Upper lobe of left lung (tissue), 6 donors: Measurements from ENCODE around the gene CELF1. TPM values are rescaled to one million over a fixed set of nuclear protein-coding genes. Genes with fewer than 3 reads are reported as not detected.

ENCODE experiments used
- ATAC-seq, 2 donors: fragments of 200-7000 bp; cut with Tn5 transposase; one replicate each; pipeline ENCODE4 v1.9.1; 2022; ENCODE audit warnings: mild to moderate bottlenecking in 2 of 2, moderate library complexity in 2 of 2; ENCODE audit not compliant: low FRiP score in 2 of 2
- DNase-seq, 2 donors: peaks; one replicate each; pipeline ENCODE4 v3.0.0-alpha.2; 2019 to 2020
- H3K27ac ChIP-seq, 4 donors: fragments of 200-600 bp; sonication (generic); one replicate each; pipeline ENCODE4 v1.5.1; 2016 to 2019
- H3K27me3 ChIP-seq, 4 donors: fragments of 200-600 bp; sonication (generic); one replicate each; pipeline ENCODE4 v1.5.1; 2017 to 2019
- H3K36me3 ChIP-seq, 4 donors: fragments of 200-600 bp; sonication (generic); one replicate each; pipeline ENCODE4 v1.5.1; 2016 to 2019
- H3K4me1 ChIP-seq, 4 donors: fragments of 200-600 bp; sonication (generic); one replicate each; pipeline ENCODE4 v1.5.1; 2018 to 2019
- H3K4me3 ChIP-seq, 4 donors: fragments of 200-600 bp; sonication (generic); one replicate each; pipeline ENCODE4 v1.5.1; 2017 to 2019; ENCODE audit warnings: mild to moderate bottlenecking in 2 of 4, moderate library complexity in 1 of 4
- H3K9me3 ChIP-seq, 4 donors: fragments of 200-600 bp; sonication (generic); one replicate each; pipeline ENCODE4 v1.5.1; 2018 to 2019
- CTCF ChIP-seq, 6 experiments: fragments of 450-650 bp in 4 of 6; fragments of 200-600 bp in 2 of 6; sonication (generic) in 2 of 6; IDR thresholded peaks; one replicate each; pipeline ENCODE4 v1.5.1; 2016 to 2019; ENCODE audit warnings: antibody characterized with exemption in 6 of 6
- EP300 ChIP-seq, 4 donors: sonication (generic); formaldehyde crosslinking; IDR thresholded peaks; one replicate each; pipeline ENCODE4 v1.5.1; 2017; ENCODE audit warnings: antibody characterized with exemption in 4 of 4, control low read depth in 2 of 4
- POLR2A ChIP-seq, 4 donors: fragments of 450-650 bp; IDR thresholded peaks; one replicate each; pipeline ENCODE4 v1.5.1; 2016 to 2017; ENCODE audit warnings: antibody characterized with exemption in 4 of 4, mild to moderate bottlenecking in 2 of 4
- POLR2AphosphoS5 ChIP-seq, 2 donors: sonication (generic); formaldehyde crosslinking; IDR thresholded peaks; one replicate each; pipeline ENCODE4 v1.5.1; 2017; ENCODE audit warnings: antibody characterized with exemption in 2 of 2
- WGBS, 2 donors: methylation state at CpG; one replicate each; pipeline ENCODE4 v1.1.5; 2017 to 2018; 5-methylcytosine and 5-hydroxymethylcytosine counted together
- total RNA-seq, 6 donors: library from RNA; depleted of rRNA in 4 of 6; stranded (reverse); fragments of >200 nt in 4 of 6; gene quantifications; one replicate each; pipeline versions ENCODE4 v1.1.0 to v1.2.1, GENCODE V29; 2016 to 2021
- donor health status: DM: no; HTN: no; CAD: no; lungs with moderate emphysema.
- donor health status: DM: no; HTN: yes; CAD: no; lungs with severe emphysema.

The CELF1 gene
- total RNA-seq, 6 donors from 2014 or later = 82.7 to 194 (median 113) TPM

- 92 to 100% methylated on average over 1 of the region's 1 CpG for WGBS, 2 donors
- TF ChIP-seq CTCF (IDR thresholded peaks at IDR 0.05) = no peak
- no peak for TF ChIP-seq EP300 (IDR thresholded peaks at IDR 0.05)
- no peak for TF ChIP-seq POLR2AphosphoS5 (IDR thresholded peaks at IDR 0.05)
- no peak for TF ChIP-seq POLR2A (IDR thresholded peaks at IDR 0.05)
- ATAC-seq = no peak
- no peaks in the 10 kb centered on the region for H3K27me3 ChIP-seq
- no peaks in the 10 kb centered on the region for H3K9me3 ChIP-seq
- peaks cover 3 to 21% (median 7%) of the 10 kb centered on the region in 4 donors for H3K4me1 ChIP-seq
- no peak overlapping the region for H3K27ac ChIP-seq
- peaks cover 38 to 87% (median 75%) of the 10 kb centered on the region in 4 donors for H3K36me3 ChIP-seq
- no peak for DNase-seq
- H3K4me3 ChIP-seq = no peak overlapping the region
Observed at GRCh38 chr11:47483457-47483856, 69.5 kb downstream of the CELF1 start.

- TF ChIP-seq POLR2A (IDR thresholded peaks at IDR 0.05) (no peak), EP300 (IDR thresholded peaks at IDR 0.05) (no peak), POLR2AphosphoS5 (IDR thresholded peaks at IDR 0.05) (no peak)
- no peaks in the 10 kb centered on the region for H3K27me3 ChIP-seq
- WGBS, 2 donors = 81 to 87% methylated on average over 6 of the region's 6 CpGs
- H3K4me3 ChIP-seq = no peak overlapping the region
- no peak for DNase-seq
- H3K4me1 ChIP-seq = peaks cover 0 to 17% (median 10%) of the 10 kb centered on the region in 4 donors
- no peak for ATAC-seq
- H3K36me3 ChIP-seq = peaks cover 43 to 99% (median 86%) of the 10 kb centered on the region in 4 donors
- H3K27ac ChIP-seq = peak overlapping the region in 1 of 4 donors; percentile 7
- no peaks in the 10 kb centered on the region for H3K9me3 ChIP-seq
Observed at GRCh38 chr11:47480762-47481161, 72.2 kb downstream of the CELF1 start.

- peaks cover 0 to 11% (median 7%) of the 10 kb centered on the region in 4 donors for H3K4me1 ChIP-seq
- no peak overlapping the region for H3K4me3 ChIP-seq
- ATAC-seq (no peak), DNase-seq (no peak)
- no peaks in the 10 kb centered on the region for H3K9me3 ChIP-seq
- TF ChIP-seq CTCF (IDR thresholded peaks at IDR 0.05) = no peak
- no peak for TF ChIP-seq POLR2A (IDR thresholded peaks at IDR 0.05)
- TF ChIP-seq EP300 (IDR thresholded peaks at IDR 0.05) = no peak
- no peak for TF ChIP-seq POLR2AphosphoS5 (IDR thresholded peaks at IDR 0.05)
- peaks cover 44 to 99% (median 90%) of the 10 kb centered on the region in 4 donors for H3K36me3 ChIP-seq
- WGBS, 2 donors = 80 to 89% methylated on average over 5 of the region's 5 CpGs
- peak overlapping the region in 1 of 4 donors; percentile 14 for H3K27ac ChIP-seq
- no peaks in the 10 kb centered on the region for H3K27me3 ChIP-seq
Observed at GRCh38 chr11:47478651-47479329, 74.1 kb downstream of the CELF1 start.

GRCh38 chr11:47477753-47478152 lies 75.2 kb downstream of the CELF1 start:
- ATAC-seq = no peak
- peaks cover 40 to 99% (median 91%) of the 10 kb centered on the region in 4 donors for H3K36me3 ChIP-seq

GRCh38 chr11:47477323-47477722 lies 75.6 kb downstream of the CELF1 start:
- peaks cover 0 to 11% (median 7%) of the 10 kb centered on the region in 4 donors for H3K4me1 ChIP-seq
- H3K4me3 ChIP-seq = no peak overlapping the region
- H3K9me3 ChIP-seq = no peaks in the 10 kb centered on the region
- no peak for ATAC-seq
- TF ChIP-seq POLR2AphosphoS5 (IDR thresholded peaks at IDR 0.05) (no peak), POLR2A (IDR thresholded peaks at IDR 0.05) (no peak), CTCF (IDR thresholded peaks at IDR 0.05) (no peak), EP300 (IDR thresholded peaks at IDR 0.05) (no peak)
- H3K36me3 ChIP-seq = peaks cover 40 to 99% (median 91%) of the 10 kb centered on the region in 4 donors
- no peak overlapping the region for H3K27ac ChIP-seq
- no peak for DNase-seq
- H3K27me3 ChIP-seq = no peaks in the 10 kb centered on the region

More at GRCh38 chr11:47477753-47478152, 75.2 kb downstream of the CELF1 start:
- no peak overlapping the region for H3K27ac ChIP-seq
- peaks cover 0 to 11% (median 7%) of the 10 kb centered on the region in 4 donors for H3K4me1 ChIP-seq
- WGBS, 2 donors = 65 to 68% methylated on average over 4 of the region's 4 CpGs
- TF ChIP-seq CTCF (IDR thresholded peaks at IDR 0.05) (no peak), EP300 (IDR thresholded peaks at IDR 0.05) (no peak), POLR2A (IDR thresholded peaks at IDR 0.05) (no peak), POLR2AphosphoS5 (IDR thresholded peaks at IDR 0.05) (no peak)
- H3K4me3 ChIP-seq = no peak overlapping the region
- no peaks in the 10 kb centered on the region for H3K27me3 ChIP-seq
- no peaks in the 10 kb centered on the region for H3K9me3 ChIP-seq
- no peak for DNase-seq
